SK-N-MC (cell line): ENCODE results near the gene PTPN13.

Experiments used
- DNase-seq: peaks from one replicate; pipeline ENCODE4 v3.0.0-alpha.2; 2011; ENCODE audit warnings: low read depth, low spot score
- H3K27ac ChIP-seq: fragments of 200-600 bp; sonication (generic); 2 replicates; pipeline ENCODE4 v1.5.1; 2016; ENCODE audit warnings: mixed run types
- H3K36me3 ChIP-seq: fragments of 200-600 bp; sonication (generic); 2 replicates; pipeline ENCODE4 v1.6.1; 2017; ENCODE audit warnings: antibody characterized with exemption, low read length, mixed read lengths; ENCODE audit not compliant: insufficient read depth
- H3K4me3 ChIP-seq: fragments of 200-600 bp; sonication (generic); 2 replicates; pipeline ENCODE4 v1.5.1; 2016
- H3K9ac ChIP-seq: fragments of 200-600 bp; sonication (generic); 2 replicates; pipeline ENCODE4 v1.8.0; 2017; ENCODE audit warnings: mixed run types, mixed read lengths; ENCODE audit not compliant: insufficient read length
- H3K9me3 ChIP-seq: fragments of 200-600 bp; sonication (generic); 2 replicates; pipeline ENCODE4 v1.6.1; 2017; ENCODE audit warnings: low read depth, mild to moderate bottlenecking, antibody characterized with exemption, low read length, moderate library complexity, mixed read lengths
- EZH2 ChIP-seq: fragments of 200-600 bp; sonication (generic); IDR thresholded peaks from one replicate; pipeline ENCODE4 v1.6.1; 2017; ENCODE audit warnings: antibody characterized with exemption
- FOXP2 ChIP-seq: optimal IDR thresholded peaks from 2 replicates; pipeline ENCODE3; 2011; ENCODE audit warnings: mild to moderate bottlenecking, moderate library complexity; ENCODE audit not compliant: insufficient read depth; ENCODE audit errors: extremely low read length, control extremely low read depth
- POLR2AphosphoS5 ChIP-seq: IDR thresholded peaks from 2 replicates; pipeline ENCODE4 v1.6.1; 2012; ENCODE audit warnings: mild to moderate bottlenecking, low read depth, low read length, borderline replicate concordance

PTPN13 gene

GRCh38 chr4:86670298-86670697 lies 76.2 kb downstream of the PTPN13 start:
- TF ChIP-seq EZH2 (no peak), POLR2AphosphoS5 (no peak), FOXP2 (no peak)
- H3K27ac ChIP-seq, result no peak overlapping the region
- H3K9me3 ChIP-seq, result peaks cover 12% of the 10 kb centered on the region; the same call in 1 of the 2 replicates
- DNase-seq, result no peak
- H3K36me3 ChIP-seq, result peaks cover 83% of the 10 kb centered on the region
- no peak overlapping the region for H3K9ac ChIP-seq
- H3K4me3 ChIP-seq, result no peak overlapping the region

- no peak overlapping the region for H3K9ac ChIP-seq
- H3K27ac ChIP-seq, result no peak overlapping the region
- no peak overlapping the region for H3K4me3 ChIP-seq
- peaks cover 12% of the 10 kb centered on the region; the same call in 1 of the 2 replicates for H3K9me3 ChIP-seq
- H3K36me3 ChIP-seq, result peaks cover 87% of the 10 kb centered on the region
- TF ChIP-seq POLR2AphosphoS5 (no peak), EZH2 (no peak), FOXP2 (no peak)
- DNase-seq, result no peak
Measured at GRCh38 chr4:86670756-86671155, 76.6 kb downstream of the PTPN13 start.

- no peak for DNase-seq
- Histone ChIP-seq H3K36me3 (peaks cover 93% of the 10 kb centered on the region), H3K27ac (peak overlapping the region; percentile 48; the same call in 1 of the 2 replicates), H3K9ac (no peak overlapping the region), H3K4me3 (no peak overlapping the region), H3K9me3 (peaks cover 12% of the 10 kb centered on the region; the same call in 1 of the 2 replicates)
- no peak for TF ChIP-seq EZH2
- TF ChIP-seq POLR2AphosphoS5, result no peak
- TF ChIP-seq FOXP2, result no peak
Measured at GRCh38 chr4:86675548-86675947, 81.4 kb downstream of the PTPN13 start.

GRCh38 chr4:86678796-86679195 lies 84.7 kb downstream of the PTPN13 start:
- Histone ChIP-seq H3K9ac (no peak overlapping the region), H3K4me3 (no peak overlapping the region), H3K9me3 (no peaks in the 10 kb centered on the region), H3K27ac (no peak overlapping the region), H3K36me3 (peaks cover 86% of the 10 kb centered on the region)
- no peak for DNase-seq
- no peak for TF ChIP-seq FOXP2
- TF ChIP-seq EZH2, result no peak
- no peak for TF ChIP-seq POLR2AphosphoS5

GRCh38 chr4:86679441-86679840 lies 85.3 kb downstream of the PTPN13 start:
- TF ChIP-seq FOXP2, result no peak
- no peak for TF ChIP-seq EZH2
- TF ChIP-seq POLR2AphosphoS5, result no peak
- Histone ChIP-seq H3K9me3 (no peaks in the 10 kb centered on the region), H3K4me3 (no peak overlapping the region), H3K9ac (no peak overlapping the region), H3K27ac (no peak overlapping the region), H3K36me3 (peaks cover 86% of the 10 kb centered on the region)
- DNase-seq, result no peak

- Histone ChIP-seq H3K9me3 (no peaks in the 10 kb centered on the region), H3K36me3 (peaks cover 82% of the 10 kb centered on the region), H3K9ac (no peak overlapping the region), H3K27ac (no peak overlapping the region; the same call in 1 of the 2 replicates), H3K4me3 (no peak overlapping the region)
- no peak for DNase-seq
- TF ChIP-seq EZH2, result no peak
- no peak for TF ChIP-seq FOXP2
Measured at GRCh38 chr4:86683167-86683566, 89.1 kb downstream of the PTPN13 start.

GRCh38 chr4:86683983-86684382 lies 89.9 kb downstream of the PTPN13 start:
- no peaks in the 10 kb centered on the region for H3K9me3 ChIP-seq

GRCh38 chr4:86685401-86685800 lies 91.3 kb downstream of the PTPN13 start:
- Histone ChIP-seq H3K4me3 (no peak overlapping the region), H3K36me3 (peaks cover 80% of the 10 kb centered on the region), H3K9ac (no peak overlapping the region), H3K9me3 (no peaks in the 10 kb centered on the region), H3K27ac (peak overlapping the region; percentile 48)
- DNase-seq, result no peak
- TF ChIP-seq POLR2AphosphoS5, result no peak
- TF ChIP-seq EZH2, result no peak
- no peak for TF ChIP-seq FOXP2

More at GRCh38 chr4:86683983-86684382, 89.9 kb downstream of the PTPN13 start:
- Histone ChIP-seq H3K36me3 (peaks cover 80% of the 10 kb centered on the region), H3K27ac (peak overlapping the region; percentile 48), H3K9ac (no peak overlapping the region), H3K4me3 (no peak overlapping the region)
- DNase-seq, result no peak
- TF ChIP-seq EZH2 (no peak), FOXP2 (no peak), POLR2AphosphoS5 (no peak)

- TF ChIP-seq FOXP2, result no peak
- TF ChIP-seq POLR2AphosphoS5, result no peak
- no peak for TF ChIP-seq EZH2
- H3K9me3 ChIP-seq, result no peaks in the 10 kb centered on the region
- H3K36me3 ChIP-seq, result peaks cover 84% of the 10 kb centered on the region
- H3K4me3 ChIP-seq, result no peak overlapping the region
- H3K27ac ChIP-seq, result peak overlapping the region; percentile 15; the same call in 1 of the 2 replicates
- DNase-seq, result no peak
- H3K9ac ChIP-seq, result no peak overlapping the region
Measured at GRCh38 chr4:86686741-86687140, 92.6 kb downstream of the PTPN13 start.
